ENCODE results near the gene AGBL1.

DNA sequence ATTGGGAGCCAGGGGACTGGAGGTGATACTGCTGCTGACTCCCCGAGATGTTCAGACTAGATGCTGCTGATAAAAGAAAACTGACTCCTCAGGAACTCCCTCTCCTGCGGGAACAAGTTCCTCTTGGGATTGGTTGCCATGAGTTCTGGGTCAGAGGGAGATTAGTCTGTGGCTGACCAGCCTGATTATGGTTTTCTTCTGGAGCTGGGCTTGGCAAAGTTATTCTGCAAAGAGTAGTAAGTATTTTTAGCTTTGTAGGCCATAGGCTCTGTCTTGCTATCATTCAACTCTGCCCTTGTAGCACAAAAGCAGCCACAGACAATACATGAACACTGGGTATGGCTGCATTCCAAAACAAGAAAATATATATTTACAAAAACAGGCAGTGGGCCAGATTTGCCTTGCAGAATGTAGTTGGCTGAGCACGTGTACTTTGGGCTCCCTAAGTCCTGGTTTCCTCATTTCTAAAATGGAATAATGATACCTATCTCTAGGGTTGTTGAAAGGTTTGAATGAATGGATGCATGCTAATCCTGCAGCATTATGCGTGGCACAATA is 796.8 kb downstream of the AGBL1 start:
- TF ChIP-seq, protein P1, sequence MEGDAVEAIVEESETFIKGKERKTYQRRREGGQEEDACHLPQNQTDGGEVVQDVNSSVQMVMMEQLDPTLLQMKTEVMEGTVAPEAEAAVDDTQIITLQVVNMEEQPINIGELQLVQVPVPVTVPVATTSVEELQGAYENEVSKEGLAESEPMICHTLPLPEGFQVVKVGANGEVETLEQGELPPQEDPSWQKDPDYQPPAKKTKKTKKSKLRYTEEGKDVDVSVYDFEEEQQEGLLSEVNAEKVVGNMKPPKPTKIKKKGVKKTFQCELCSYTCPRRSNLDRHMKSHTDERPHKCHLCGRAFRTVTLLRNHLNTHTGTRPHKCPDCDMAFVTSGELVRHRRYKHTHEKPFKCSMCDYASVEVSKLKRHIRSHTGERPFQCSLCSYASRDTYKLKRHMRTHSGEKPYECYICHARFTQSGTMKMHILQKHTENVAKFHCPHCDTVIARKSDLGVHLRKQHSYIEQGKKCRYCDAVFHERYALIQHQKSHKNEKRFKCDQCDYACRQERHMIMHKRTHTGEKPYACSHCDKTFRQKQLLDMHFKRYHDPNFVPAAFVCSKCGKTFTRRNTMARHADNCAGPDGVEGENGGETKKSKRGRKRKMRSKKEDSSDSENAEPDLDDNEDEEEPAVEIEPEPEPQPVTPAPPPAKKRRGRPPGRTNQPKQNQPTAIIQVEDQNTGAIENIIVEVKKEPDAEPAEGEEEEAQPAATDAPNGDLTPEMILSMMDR (IDR thresholded peaks at IDR 0.05) = no peak
- TF ChIP-seq EZH2 (IDR thresholded peaks at IDR 0.05; ENCODE audit: borderline replicate concordance, insufficient read depth, low read depth, low read length, poor library complexity, severe bottlenecking) = no peak

Measured in B cell (primary cell).